Hematopoietic multipotent progenitor cell treated with erythropoietin and hydrocortisone succinate and interleukin-3 and kit ligand, for 8 days (in vitro differentiated cells): ENCODE data around the gene DOHH.
A peak's percentile ranks its signal among the peaks of the same experiment; 100 is the strongest.
"Not testable (repeated sequence)": the region's sequence is repeated elsewhere in the genome, so short reads cannot be mapped to it uniquely, and the experiment has no call there.

Experiments
- DNase-seq: peaks from one replicate; pipeline ENCODE4 v3.0.0-alpha.2; 2015

DOHH gene

GRCh38 chr19:3456925-3457527, 43.4 kb downstream of the DOHH start:
- DNase-seq = no peak

DNA sequence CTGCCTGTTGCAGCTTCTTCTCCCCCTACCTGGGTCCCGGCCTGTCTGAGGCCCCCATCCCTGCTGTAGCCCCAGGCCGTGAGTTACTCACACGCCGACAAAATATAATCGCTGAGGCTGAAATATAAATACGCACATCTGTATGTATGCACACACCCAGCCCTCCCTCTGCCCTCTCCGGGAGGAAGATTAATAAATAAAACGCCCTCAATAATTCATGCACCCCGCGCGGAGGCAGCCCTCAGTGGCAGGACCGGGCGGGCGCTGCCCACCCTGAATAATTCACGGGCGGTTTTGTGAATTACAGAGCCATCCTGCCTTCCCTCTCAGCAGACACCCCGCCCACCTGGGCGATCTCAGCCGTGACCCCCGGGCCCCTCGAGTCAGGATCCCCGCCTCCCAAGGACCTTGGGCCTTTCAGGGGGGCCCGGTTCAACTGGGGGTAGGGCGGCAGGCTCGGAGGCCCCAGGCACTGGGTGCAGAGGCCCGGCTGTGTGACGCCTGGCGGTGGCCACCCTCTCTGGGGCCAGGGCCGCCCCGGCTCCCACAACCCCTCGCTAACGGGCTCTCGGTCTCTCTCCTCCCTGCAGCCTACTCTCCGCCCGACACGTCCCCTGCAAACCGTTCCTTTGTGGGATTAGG, 44.4 kb downstream of the DOHH start:
- no peak for DNase-seq

DNA sequence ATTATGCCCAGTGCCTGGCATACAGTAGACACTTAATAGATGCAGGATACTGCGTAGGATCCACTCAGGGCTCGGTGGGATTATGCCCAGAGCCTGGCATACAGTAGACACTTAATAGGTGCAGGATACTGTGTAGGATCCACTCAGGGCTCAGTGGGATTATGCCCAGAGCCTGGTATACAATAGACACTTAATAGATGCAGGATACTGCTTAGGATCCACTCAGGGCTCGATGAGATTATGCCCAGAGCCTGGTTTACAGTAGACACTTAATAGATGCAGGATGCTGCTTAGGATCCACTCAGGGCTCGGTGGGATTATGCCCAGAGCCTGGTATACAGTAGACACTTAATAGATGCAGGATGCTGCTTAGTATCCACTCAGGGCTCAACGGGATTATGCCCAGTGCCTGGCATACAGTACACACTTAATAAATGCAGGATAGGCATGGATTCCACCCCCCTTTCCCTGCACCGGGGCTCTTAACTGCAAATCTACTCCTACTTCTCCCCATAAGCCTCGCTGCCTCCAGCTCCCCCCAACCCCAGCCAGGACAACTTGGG, 45.0 kb downstream of the DOHH start:
- DNase-seq = no peak

DNA sequence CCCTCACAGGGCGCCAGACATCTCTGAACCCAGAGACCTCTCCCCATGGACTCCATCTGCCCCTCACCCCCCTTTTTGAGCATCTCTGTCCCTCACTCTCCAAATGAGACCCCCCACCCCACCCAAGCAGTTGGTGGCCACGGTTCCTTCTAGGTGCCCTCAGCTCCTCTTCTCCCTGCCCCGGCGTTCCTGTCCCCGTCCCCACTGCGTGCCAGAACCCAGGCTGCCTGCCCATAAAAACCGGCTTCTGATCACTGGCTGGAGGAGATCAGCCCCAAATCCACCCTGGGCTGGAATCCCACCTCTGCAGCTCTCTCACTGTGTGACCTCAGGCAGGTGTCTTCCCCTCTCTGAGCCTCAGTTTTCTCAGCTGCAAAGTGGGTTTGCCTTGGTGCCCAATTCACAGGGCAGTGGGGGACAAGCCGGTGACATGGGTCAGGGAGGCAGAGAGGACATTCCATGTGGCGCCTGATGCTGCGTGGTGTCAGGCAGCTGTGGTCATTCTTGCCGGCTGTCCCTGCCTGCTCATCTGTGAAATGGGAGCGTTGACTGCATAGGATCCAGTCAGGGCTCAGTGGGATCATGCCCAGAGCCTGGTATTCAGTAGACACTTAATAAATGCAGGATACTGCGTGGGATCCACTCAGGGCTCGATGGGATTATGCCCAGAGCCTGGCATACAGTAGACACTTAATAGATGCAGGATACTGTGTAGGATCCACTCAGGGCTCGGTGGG, 45.6 kb downstream of the DOHH start:
- no peak for DNase-seq

DNA sequence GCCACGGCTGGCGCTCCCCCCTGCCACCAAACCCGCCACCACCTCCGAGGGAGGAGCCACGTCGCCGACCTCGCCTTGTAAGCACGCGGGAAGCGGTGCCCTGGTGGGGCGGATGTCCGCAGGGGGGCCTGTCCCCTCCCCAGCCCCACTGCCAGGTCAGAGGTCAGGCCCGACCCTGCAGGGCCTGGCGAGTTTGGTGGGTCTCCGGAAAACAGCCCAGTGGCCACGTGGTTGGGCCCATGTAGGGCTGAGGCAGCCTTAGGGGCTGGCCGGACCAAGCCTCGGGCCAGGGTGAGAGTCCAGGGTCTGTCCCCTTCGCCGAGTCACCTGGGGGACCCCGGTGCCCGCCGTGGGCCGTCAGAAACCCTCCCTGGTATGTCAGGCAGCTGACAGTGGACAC, 46.6 kb downstream of the DOHH start:
- DNase-seq = no peak

DNA sequence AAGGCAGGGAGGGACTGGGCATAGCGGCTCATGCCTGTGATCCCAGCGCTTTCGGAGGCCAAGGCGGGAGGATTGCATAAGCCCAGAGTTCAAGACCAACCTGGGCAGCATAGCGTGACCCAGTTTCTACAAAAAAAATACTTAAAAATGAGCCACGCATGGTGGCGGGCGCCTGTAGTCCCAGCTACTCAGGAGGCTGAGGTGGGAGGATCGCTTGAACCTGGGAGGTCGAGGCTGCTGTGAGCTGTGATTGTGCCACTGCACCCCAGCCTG, 47.6 kb downstream of the DOHH start:
- not testable (repeated sequence) for DNase-seq

GRCh38 chr19:3452171-3452941, 48.1 kb downstream of the DOHH start:
- no peak for DNase-seq

GRCh38 chr19:3451451-3451866, 49.0 kb downstream of the DOHH start:
- DNase-seq = no peak

DNA sequence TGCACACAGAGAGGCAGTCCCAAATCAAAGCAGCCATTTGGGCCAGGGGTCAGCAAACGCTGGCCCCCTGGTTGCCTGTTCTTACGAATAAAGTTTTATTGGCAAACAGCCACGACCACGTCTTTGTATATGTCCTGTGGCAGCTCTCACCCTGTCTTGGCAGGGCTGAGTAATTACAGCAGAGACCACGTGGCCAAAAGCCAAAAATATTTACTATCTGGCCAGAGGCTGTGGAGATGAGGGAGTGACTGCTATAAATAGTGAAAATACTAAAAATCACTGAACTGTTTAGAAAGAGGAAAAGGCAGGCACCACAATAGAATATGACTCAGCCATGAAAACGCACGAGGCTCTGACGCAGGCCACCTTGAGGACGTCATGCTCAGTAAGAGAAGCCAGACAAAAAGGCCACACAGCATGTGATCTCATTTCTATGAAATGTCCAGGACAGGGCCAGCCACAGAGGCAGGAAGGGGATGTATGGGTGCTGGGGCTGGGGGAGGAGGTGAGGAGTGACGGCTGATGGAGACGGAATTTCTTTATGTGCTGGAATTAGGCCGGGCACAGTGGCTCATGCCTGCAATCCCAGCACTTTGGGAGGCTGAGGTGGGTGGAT, 49.6 kb downstream of the DOHH start:
- DNase-seq = peak; percentile 70

DNA sequence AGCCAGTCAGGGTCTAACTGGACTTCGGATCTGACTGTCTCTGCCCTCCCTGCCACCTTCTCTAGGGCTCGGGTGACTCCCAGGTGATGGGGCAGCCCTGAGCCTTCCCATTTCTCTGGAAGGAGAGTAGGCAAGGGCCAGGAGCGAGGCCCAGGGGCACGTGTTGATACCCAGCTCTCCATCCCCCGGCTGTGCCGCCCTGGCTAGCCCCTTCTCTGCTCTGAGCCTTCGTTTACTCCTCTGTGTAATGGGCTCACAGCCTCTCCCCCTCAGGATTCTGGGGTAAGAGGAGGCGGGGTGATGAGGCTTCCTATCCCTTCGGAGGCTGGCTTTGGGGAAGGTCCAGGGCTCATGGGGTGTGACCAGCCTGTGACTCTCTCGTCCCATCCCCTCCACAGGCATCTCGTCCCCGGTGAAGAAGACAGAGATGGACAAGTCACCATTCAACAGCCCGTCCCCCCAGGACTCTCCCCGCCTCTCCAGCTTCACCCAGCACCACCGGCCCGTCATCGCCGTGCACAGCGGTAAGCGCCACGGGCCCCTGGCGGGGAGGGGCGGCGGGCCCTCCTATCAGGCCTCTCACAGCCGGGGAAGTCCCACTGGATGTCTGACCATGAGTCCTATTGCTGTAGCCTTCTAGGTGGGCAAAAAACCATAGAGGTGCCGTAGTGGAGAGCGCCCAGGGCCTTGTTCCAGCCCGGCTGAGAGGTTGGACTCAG, 51.7 kb downstream of the DOHH start:
- DNase-seq = no peak

DNA sequence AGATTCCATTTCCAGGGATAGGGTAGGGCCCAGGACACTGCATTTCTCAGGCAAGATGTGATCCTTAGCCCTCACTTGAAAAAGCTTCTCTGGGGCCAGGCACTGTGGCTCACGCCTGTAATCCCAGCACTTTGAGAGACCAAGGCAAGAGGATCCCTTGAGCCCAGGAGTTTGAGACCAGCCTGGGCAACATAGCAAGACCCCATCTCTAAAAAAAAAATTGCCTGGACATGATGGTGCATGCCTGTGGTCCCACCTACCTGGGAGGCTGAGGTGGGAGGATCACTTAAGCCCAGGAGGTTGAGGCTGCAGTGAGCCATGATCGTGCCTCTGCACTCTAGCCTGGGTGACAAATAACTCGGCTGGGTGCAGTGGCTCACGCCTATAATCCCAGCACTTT, 53.8 kb downstream of the DOHH start:
- DNase-seq = not testable (repeated sequence)

DNA sequence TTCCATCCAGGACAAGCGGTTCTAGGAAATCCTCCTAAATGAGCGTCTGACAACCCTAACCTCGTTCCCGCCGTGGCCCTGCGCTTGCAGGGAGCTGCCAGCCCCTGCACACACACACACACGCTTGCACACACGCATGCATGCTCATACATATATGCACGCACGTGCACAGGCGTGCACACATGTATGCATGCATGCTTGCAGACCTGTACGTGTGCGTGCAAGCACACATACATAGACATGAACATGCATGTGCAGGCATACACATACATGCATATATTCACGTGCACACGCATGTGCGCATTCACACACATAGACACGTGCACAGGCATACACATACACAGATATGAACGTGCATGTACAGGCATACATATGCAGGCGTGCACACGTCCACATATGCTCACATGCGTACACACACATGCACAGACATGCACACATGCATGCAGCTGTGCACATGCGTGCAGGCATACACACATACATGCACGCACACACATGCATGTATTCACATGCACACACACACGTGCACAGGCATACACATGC, 55.7 kb downstream of the DOHH start:
- DNase-seq = no peak

- DNase-seq = no peak
These were observed 56.4 kb downstream of the DOHH start for GRCh38 chr19:3443840-3444694.

GRCh38 chr19:3442487-3443071, 57.9 kb downstream of the DOHH start:
- DNase-seq = no peak

DNA sequence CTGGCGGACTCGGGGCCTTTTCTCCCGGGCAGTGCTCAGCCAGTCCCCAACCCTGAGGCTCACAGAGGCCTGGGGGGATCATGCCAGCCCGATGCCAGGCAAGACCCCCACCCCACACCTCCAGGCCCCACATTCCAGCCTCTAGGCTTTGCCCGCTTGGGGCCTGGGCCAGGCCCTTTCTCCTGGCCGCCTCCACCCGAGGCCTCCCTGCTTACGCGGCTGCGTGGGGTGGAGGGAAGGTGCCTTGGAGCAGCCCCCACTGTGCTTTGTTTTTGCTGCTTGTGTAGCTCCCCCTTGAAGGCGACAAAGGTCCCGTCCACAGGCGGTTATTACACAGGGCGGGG, 58.5 kb downstream of the DOHH start:
- DNase-seq = no peak

DNA sequence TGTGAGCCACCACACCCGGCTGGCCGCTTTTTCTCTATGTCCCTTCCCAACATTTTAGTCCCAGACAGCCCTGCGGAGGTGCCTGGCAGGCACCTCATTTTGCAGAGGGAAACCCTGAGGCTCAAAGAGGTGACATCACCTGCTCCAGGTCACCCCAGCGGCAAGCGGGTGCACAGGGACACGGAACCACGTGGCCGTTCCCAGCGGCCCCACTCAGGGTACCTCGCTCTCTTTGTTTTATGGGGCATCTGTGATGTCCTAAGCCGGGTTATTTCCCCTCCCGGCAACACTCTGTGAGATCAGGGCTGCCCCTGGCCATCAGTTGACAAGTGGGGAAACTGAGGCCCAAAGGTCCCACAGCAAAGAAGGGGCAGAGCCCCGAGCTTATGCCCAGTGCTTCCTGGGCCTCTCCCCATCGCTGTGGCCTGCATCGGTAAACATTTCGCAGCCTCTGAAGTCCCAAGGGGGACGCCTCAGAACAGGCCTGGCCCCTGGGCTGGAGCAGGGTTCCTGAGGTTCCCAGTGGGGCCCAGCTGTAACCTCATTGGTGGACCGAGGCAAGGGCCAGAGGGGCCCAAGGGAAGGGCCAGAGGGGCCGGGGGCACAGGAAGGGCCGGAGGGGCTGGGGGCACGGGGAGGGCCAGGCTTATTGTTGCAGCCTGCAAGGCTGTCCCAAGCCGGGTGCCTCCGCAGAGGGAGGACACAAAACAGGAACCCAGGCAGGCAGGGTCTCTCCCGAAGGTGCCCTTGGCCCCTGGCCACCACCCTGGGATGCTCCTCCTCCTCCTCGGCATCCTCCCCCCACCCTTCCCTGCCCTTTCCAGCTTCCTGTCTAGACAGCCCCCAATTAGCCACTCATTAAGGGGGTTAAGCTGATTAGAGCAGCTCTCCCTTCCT, 59.1 kb downstream of the DOHH start:
- no peak for DNase-seq
